HL-60/S4 treated with retinoic acid at 250 ng/mL for 4 days and 3 days (cell line): ENCODE data around the gene PLD6.

Source experiments
- in situ Hi-C: fragments of 300-500 bp; cut with MboI; formaldehyde crosslinking; loops from 2 replicates; pipeline ENCODE4 v1.7.0; 2022; ENCODE audit warnings: low sequenced_read_pairs

Gene PLD6

DNA sequence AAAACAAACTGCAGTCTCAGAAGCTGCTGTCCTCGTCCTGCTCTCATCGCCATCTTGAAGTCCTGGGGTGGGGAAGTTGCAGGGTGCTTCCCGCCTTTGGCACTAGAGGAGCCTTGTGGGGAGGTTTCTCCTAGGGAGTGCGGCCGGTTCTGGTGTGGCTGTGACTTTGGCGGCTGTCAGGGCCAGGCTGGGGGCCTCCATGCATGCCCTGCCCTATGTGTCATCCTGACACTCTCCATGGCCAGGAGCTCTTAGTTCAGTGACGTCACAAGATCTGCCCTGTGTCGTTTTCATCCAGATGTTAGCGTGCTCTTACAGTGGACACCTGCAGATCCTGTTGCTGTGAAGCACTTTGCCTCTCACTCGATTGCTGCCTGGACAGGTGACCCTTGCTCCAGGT, 49.6 kb downstream of the PLD6 start:
- in situ Hi-C loops = no loop called here

DNA sequence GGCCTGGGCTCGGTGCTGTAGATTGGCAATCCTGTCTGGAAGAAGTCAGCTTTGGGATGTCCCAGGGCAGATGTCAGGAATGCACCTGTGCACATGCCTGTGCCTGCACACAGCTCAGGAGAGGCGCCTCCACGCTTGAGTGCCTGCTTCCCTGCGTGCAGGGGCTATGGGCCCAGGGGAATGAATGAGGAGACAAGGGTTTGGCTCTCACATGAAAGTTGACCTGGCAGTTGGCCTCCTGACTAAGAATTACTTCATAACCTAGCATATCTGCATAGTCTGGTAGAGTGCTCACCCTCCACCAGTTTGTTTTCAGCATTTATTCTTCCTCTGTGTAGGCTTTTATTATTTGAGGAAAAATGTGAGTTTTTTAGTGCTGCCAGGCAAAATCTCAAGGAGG, 50.0 kb downstream of the PLD6 start:
- in situ Hi-C loops = no loop called here

DNA sequence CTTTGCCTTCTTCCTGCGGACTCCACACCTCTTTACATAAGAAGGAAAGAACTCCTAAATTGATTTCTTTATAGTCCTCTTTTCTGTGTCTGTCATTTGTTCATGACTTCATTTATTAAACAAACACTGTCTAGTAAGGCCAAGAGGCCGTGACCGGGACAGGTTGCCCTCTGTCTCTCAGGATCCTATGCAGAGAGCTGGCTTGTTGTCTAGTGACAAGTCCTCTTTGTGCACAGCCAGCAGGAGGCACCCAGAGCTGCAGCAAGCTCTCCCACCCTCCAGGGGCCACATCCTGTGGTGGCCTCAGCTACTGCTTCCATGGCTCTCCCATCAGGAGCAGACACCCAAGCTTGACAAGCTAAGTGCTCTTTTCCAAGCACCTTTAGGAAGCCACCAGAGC, 50.6 kb downstream of the PLD6 start:
- in situ Hi-C loops = no loop called here

DNA sequence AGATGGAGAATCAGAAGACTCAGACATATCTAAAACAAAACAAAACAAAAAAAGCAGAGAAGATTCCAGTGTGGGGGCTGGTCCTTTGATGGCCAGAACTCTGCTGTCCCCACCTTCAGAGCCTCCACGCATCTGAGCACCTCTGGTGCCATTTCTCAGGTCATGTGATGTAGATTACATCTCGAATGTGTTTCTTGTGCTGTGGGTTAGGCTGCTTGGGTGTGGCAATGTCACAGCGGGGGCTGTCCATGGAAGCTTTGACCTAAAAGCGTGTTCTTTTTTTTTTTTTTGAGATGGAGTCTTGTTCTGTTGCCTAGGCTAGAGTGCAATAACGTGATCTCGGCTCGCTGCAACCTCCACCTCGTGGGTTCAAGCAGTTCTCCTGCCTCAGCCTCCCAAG, 51.2 kb downstream of the PLD6 start:
- in situ Hi-C loops = no loop called here

DNA sequence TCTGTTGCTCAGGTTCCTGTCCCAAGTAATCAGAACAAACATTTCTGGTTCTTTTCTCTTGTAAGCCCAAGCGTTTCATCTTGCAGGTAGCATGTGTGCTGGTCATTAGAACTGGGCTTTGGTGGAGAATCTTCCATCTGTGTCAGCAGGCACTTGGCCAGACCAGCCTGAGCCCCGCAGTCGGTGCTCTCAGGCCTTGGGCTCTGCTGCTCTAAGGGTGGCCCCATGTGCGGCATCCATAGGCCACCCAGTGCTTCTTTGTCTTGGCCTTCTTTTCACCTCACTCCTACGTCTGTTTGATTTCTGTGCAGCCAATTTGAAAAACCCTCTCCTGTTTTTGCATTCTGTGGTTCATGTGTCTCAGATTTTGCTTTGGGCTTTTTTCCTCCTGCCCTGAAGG, 51.6 kb downstream of the PLD6 start:
- in situ Hi-C loops = no loop called here

DNA sequence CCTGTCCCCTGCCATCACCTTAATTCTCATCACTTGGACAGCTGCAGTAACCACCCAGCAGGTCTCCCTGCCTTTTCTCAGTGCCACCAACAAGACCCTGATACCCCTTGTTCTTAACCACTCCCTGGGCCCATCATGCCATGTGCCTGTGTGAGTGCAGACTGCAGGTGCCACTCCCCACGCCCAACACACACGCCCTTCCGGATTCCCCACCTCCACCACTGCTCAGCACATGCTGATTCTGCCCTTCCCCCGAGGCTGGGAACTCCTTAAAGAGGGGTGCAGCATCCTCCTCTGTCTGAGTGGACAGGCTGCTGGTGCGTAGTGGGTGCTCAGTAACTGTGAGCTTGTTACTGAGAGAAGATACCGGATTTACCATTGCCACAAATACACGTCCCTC, 52.4 kb downstream of the PLD6 start:
- in situ Hi-C loops = no loop called here

DNA sequence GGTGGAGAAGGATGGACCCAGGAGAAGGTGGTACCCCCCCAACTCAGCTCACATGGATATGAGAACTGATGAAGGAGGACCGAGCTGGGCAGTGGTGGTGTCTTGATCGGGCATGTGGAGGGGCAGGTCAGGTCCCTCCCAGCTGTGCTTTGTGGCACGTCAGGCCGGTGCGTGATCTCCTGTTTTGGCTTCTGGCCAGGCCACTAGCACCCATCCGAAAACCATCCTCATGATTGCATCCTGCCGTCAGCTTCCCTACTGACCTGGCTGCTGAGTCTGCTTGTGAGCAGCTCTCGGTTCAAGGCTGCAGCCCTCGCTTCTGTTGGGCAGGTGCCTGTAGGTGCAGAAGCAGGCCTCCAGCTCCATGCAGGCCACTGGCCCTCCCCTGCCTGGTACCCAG, 53.1 kb downstream of the PLD6 start:
- in situ Hi-C loops = no loop called here

DNA sequence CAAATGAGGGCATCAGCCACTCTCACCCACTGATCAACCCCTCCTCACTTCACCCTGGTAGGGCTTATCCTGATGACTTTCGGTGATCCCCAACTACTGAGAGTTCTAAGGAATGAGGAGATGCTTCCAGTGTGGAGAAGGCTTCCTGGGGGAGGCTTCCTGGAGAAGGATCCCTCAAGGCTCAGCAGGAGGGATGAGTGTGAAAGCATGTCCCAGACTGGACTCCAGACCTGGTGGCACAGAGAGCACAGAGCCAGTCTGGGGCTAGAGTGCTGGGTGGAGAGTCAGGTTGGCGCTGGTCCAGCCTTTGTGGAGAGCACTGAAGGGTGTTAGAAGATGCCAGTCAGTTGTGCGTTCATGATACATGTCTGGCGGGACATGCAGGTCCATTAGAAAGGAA, 53.7 kb downstream of the PLD6 start:
- in situ Hi-C loops = no loop called here

DNA sequence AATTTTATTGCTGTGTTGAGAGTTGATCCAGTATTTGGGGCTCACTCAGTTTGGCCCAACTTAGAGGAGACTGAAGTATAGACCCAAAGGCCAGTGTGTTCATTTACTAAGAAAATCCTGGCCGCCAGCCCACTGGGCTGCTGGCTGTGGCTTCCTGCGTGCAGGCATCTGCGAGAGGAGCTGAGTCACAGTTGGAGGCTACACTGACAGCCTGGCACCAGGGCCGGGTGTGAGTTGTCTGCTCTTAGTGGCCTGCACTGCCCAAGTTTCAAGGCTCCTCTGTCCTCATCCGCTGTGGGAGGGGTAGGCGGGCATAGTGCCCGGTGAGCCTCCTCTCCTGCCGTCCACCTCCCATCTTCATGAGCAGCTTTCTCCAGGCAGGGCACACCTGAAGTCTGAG, 54.2 kb downstream of the PLD6 start:
- in situ Hi-C loops = no loop called here

DNA sequence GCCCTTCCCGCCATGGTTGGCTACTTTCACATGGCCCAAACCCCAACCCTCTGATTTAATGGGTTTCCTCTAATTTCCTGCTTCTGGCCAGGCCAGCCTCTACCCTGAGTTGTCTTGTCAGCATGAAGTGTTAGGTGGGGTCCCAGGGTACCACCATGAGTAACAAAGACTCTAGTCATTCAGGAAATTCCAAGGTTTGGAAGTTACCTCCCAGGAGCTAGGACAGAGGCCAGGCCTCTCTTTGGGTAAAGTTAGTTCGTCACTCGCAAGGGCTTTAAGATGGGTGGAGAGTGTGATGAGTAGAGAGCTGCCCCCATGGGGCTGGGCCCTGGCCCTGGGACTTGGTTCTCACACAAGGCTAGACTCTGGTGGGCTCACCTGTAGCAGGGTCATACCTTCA, 54.6 kb downstream of the PLD6 start:
- in situ Hi-C loops = no loop called here

DNA sequence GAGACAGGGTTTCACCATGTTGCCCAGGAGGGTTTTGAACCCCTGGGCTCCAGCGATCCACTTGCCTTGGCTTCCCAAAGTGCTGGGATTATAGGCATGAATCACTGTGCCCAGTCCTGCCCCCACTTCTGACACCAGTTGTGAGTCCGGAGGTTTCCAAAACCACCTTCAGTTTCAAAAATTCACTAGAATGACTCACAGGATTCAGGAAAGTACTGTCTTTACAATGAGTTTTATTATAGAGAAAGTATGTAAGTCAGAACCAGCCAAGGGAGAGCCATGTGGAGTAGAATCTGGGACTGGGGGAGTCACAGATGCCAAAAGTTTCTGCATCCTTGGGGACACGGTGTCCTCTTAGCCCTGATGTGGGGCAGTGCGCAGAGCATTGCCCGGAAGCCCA, 55.1 kb downstream of the PLD6 start:
- in situ Hi-C loops = no loop called here
